Type B pancreatic cell (in vitro differentiated cells): ENCODE results near the gene PKIG. TPM values are rescaled to one million over a fixed set of nuclear protein-coding genes. Genes with fewer than 3 reads are reported as not detected.

Experiments
- DNase-seq: peaks from one replicate; pipeline ENCODE4 v3.0.0; 2021; ENCODE audit warnings: mixed read lengths; ENCODE audit not compliant: unreplicated experiment; ENCODE audit errors: extremely low spot score
- H3K27ac Mint-ChIP-seq: 2 replicates; pipeline ENCODE4 v1.8.0; 2021; ENCODE audit warnings: mild to moderate bottlenecking, mixed read lengths
- H3K27me3 Mint-ChIP-seq: 2 replicates; pipeline ENCODE4 v1.8.0; 2021; ENCODE audit warnings: mixed read lengths
- H3K36me3 Mint-ChIP-seq: 2 replicates; pipeline ENCODE4 v1.8.0; 2021; ENCODE audit warnings: mixed read lengths
- H3K4me1 Mint-ChIP-seq: one replicate; pipeline ENCODE4 v1.8.0; 2021; ENCODE audit warnings: mixed read lengths; ENCODE audit not compliant: unreplicated experiment
- H3K4me3 Mint-ChIP-seq: 2 replicates; pipeline ENCODE4 v1.8.0; 2021; ENCODE audit warnings: mild to moderate bottlenecking, mixed read lengths
- H3K9me3 Mint-ChIP-seq: 2 replicates; pipeline ENCODE4 v1.8.0; 2021; ENCODE audit warnings: mixed read lengths
- total RNA-seq: library from RNA; stranded (reverse); gene quantifications from 2 replicates; pipeline ENCODE4 v1.2.1, GENCODE V29; 2021; ENCODE audit warnings: low replicate concordance
- TF ChIP-seq, protein P1 (sequence below): fragments of 200-600 bp; sonication (generic); conservative IDR thresholded peaks from 2 replicates; pipeline ENCODE4 v1.5.0; 2021; ENCODE audit warnings: antibody characterized with exemption, mild to moderate bottlenecking

PKIG gene
- total RNA-seq, 1 donor from 2014 or later: 24.3 TPM

DNA sequence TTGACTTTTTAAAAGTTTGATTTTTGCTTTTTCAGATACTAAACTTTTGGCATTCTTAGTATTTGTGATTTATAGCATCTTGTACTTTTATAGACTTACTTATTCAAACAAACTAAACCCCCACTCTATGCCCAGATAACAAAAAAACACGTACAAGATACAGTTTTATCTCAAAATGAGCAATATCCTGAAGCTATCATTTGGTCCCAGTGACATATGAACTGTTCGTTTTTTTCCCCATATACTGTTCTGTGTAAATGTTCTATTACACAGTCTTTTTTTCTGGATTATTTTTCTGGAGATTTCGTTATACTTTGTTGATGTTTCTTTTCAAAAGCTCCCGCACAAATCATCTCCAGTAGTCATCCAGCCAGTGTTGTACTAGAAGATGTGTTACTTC, 33.3 kb upstream of the PKIG start:
- no peak overlapping the region for H3K27ac Mint-ChIP-seq
- H3K4me3 Mint-ChIP-seq: no peak overlapping the region
- H3K4me1 Mint-ChIP-seq: peaks cover 26% of the 10 kb centered on the region
- H3K9me3 Mint-ChIP-seq: no peaks in the 10 kb centered on the region
- no peaks in the 10 kb centered on the region for H3K36me3 Mint-ChIP-seq
- no peaks in the 10 kb centered on the region for H3K27me3 Mint-ChIP-seq
- TF ChIP-seq, protein P1, sequence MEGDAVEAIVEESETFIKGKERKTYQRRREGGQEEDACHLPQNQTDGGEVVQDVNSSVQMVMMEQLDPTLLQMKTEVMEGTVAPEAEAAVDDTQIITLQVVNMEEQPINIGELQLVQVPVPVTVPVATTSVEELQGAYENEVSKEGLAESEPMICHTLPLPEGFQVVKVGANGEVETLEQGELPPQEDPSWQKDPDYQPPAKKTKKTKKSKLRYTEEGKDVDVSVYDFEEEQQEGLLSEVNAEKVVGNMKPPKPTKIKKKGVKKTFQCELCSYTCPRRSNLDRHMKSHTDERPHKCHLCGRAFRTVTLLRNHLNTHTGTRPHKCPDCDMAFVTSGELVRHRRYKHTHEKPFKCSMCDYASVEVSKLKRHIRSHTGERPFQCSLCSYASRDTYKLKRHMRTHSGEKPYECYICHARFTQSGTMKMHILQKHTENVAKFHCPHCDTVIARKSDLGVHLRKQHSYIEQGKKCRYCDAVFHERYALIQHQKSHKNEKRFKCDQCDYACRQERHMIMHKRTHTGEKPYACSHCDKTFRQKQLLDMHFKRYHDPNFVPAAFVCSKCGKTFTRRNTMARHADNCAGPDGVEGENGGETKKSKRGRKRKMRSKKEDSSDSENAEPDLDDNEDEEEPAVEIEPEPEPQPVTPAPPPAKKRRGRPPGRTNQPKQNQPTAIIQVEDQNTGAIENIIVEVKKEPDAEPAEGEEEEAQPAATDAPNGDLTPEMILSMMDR: no peak
- DNase-seq: no peak

DNA sequence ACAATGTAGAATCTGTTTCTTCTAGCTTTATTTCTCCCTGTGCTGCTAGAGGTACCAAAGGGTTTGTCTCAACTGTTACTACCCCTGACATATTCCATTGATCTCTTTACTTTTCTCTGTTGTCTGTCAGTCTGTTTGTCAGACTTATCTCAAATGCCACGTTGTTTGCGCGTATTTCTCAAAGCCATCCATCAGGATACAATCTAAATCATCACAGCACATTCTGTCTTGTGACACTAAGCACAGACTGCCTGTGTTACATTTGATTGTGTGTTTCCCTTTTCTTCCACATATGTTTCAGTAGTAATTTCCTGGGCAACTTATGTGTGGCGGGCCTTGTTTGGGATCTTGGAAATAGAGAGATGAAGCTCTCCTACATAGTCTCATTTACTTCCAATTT, 30.3 kb upstream of the PKIG start:
- Mint-ChIP-seq H3K27me3 (no peaks in the 10 kb centered on the region), H3K27ac (no peak overlapping the region), H3K4me3 (no peak overlapping the region), H3K4me1 (peaks cover 26% of the 10 kb centered on the region), H3K36me3 (no peaks in the 10 kb centered on the region), H3K9me3 (no peaks in the 10 kb centered on the region)
- DNase-seq: no peak
- TF ChIP-seq, protein P1: no peak

DNA sequence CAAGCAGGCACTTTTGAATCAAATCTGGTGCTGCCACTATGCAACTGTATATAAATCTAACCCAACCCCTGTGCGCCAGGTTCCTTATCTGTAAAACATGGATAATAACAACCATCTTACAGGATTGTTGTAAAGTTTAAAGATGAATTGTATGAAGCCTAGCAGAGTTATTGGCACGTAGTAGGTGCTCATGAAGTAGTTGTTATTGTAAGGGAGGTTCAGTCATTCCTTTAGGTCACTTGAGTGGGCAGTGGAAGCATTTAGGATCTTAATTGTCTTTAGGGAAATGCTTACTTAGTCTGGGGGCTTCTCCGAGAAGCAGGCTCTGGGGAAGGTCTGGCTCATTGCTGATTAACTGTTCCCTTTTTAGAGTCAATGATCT, 29.8 kb upstream of the PKIG start:
- TF ChIP-seq, protein P1: no peak
- H3K4me1 Mint-ChIP-seq: peaks cover 26% of the 10 kb centered on the region
- H3K27me3 Mint-ChIP-seq: no peaks in the 10 kb centered on the region
- H3K27ac Mint-ChIP-seq: no peak overlapping the region
- H3K36me3 Mint-ChIP-seq: no peaks in the 10 kb centered on the region
- no peak overlapping the region for H3K4me3 Mint-ChIP-seq
- no peaks in the 10 kb centered on the region for H3K9me3 Mint-ChIP-seq
- no peak for DNase-seq

DNA sequence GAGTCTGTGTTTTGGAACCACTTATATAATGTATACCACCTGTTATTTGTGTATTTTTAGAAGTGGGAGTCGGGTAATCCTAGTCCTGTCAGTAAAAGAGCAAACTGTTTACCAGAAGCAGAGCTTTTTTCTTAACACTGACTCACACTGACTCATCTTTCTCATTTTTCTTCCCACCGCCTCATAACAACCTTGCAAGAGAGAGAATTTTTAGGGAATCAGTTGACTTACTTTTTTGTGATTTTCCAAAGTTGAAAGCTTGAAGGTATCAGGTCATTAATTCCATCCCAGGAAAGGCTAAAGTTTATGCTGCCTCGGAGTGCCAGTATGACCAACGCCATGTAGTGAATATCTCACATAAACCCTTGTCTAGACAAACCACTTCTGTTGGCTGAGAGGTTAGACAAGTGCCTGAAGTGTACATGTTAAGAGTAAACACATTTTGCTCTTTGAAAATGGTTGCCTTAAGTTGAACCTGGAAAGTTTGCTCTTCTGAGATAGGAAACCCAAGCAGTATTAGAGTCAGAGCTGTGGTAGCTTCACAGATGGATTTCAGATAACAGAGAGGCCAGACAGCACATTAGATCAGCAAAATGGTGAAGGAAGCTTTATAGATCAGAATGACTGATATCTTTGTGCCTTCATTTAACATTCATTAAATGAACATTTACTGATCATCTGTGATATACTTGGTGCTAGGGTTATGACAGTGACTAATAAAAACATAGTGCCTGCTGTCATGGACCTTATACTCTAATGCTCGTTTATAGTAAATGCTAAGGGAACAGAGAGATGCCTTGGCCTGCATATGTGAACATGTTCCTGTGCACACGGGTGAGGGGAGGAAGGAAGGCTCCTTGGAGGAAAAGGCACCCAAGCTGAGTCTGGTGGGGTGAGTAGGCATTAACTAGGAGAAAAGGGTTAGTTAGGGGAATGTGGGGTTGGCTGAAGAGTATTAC, 29.1 kb upstream of the PKIG start:
- no peaks in the 10 kb centered on the region for H3K27me3 Mint-ChIP-seq
- H3K27ac Mint-ChIP-seq: no peak overlapping the region
- peaks cover 26% of the 10 kb centered on the region for H3K4me1 Mint-ChIP-seq
- no peak overlapping the region for H3K4me3 Mint-ChIP-seq
- no peaks in the 10 kb centered on the region for H3K9me3 Mint-ChIP-seq
- no peaks in the 10 kb centered on the region for H3K36me3 Mint-ChIP-seq
- DNase-seq: no peak
- TF ChIP-seq, protein P1: no peak

DNA sequence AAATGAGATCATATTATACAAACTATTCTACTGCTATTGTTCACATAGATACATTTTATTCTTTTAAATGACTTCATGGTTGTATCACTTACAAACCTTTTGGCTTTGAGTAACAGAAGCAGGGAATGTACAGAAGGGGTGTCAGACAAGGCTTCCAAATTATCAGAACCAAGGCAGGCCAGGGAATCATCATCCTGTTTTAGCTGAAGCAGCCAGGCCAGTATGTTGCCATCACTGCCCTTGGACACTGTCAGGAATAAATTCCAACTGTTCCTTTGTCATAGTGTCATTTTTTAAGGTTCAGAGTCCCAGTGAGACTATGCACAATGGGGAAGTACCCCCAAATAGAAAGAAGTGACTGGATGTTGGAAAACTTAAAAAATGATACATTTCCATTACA, 23.1 kb upstream of the PKIG start:
- Mint-ChIP-seq H3K4me3 (no peak overlapping the region), H3K9me3 (no peaks in the 10 kb centered on the region), H3K27ac (no peak overlapping the region), H3K4me1 (no peaks in the 10 kb centered on the region), H3K36me3 (no peaks in the 10 kb centered on the region), H3K27me3 (no peaks in the 10 kb centered on the region)
- TF ChIP-seq, protein P1: no peak
- DNase-seq: no peak
